Activated CD8-positive, alpha-beta memory T cell treated with anti-CD3 and anti-CD28 coated beads for 24 hours (primary cell): ENCODE results near the gene TANGO2.
A peak's percentile ranks its signal among the peaks of the same experiment; 100 is the strongest.

ENCODE experiments used
- DNase-seq: peaks from one replicate; pipeline ENCODE4 v3.0.0-alpha.2; 2020

The TANGO2 gene

GRCh38 chr22:20089977-20090729 is 69.2 kb downstream of the TANGO2 start:
- DNase-seq, result no peak

GRCh38 chr22:20090730-20091240 is 69.9 kb downstream of the TANGO2 start:
- DNase-seq, result no peak

- DNase-seq, result peak; percentile 54
Measured at GRCh38 chr22:20091690-20092476, 71.0 kb downstream of the TANGO2 start.

GRCh38 chr22:20092477-20092854 is 71.6 kb downstream of the TANGO2 start:
- peak; percentile 56 for DNase-seq

GRCh38 chr22:20093418-20094196 is 72.7 kb downstream of the TANGO2 start:
- no peak for DNase-seq

GRCh38 chr22:20094197-20094807 is 73.4 kb downstream of the TANGO2 start:
- no peak for DNase-seq

GRCh38 chr22:20095521-20095920 is 74.6 kb downstream of the TANGO2 start:
- peak; percentile 72 for DNase-seq

- no peak for DNase-seq
Measured at GRCh38 chr22:20096574-20097420, 75.9 kb downstream of the TANGO2 start.

- no peak for DNase-seq
Measured at GRCh38 chr22:20099099-20099711, 78.3 kb downstream of the TANGO2 start.

GRCh38 chr22:20101638-20102037 is 80.7 kb downstream of the TANGO2 start:
- DNase-seq, result no peak

- DNase-seq, result no peak
Measured at GRCh38 chr22:20102203-20102780, 81.4 kb downstream of the TANGO2 start.

GRCh38 chr22:20105456-20106204 is 84.7 kb downstream of the TANGO2 start:
- no peak for DNase-seq

- DNase-seq, result no peak
Measured at GRCh38 chr22:20106205-20106848, 85.4 kb downstream of the TANGO2 start.

- DNase-seq, result no peak
Measured at GRCh38 chr22:20106849-20107237, 85.9 kb downstream of the TANGO2 start.

GRCh38 chr22:20107471-20107901 is 86.6 kb downstream of the TANGO2 start:
- no peak for DNase-seq

- no peak for DNase-seq
Measured at GRCh38 chr22:20107951-20108756, 87.2 kb downstream of the TANGO2 start.

GRCh38 chr22:20108757-20109230 is 87.9 kb downstream of the TANGO2 start:
- no peak for DNase-seq
